Testis (tissue), 2 donors: ENCODE measurements around the gene MMP23B.
"Not testable (repeated sequence)": the region's sequence is repeated elsewhere in the genome, so short reads cannot be mapped to it uniquely, and the experiment has no call there.

Source experiments
- POLR2A ChIP-seq: fragments of 450-650 bp; IDR thresholded peaks from one replicate; pipeline ENCODE4 v1.6.1; 2017; ENCODE audit warnings: antibody characterized with exemption, mild to moderate bottlenecking, moderate library complexity
- TF ChIP-seq, protein P1 (sequence below), 3 experiments: fragments of 450-650 bp in 2 of 3; fragments of 200-600 bp in 1 of 3; sonication (generic) in 1 of 3; IDR thresholded peaks; one replicate each; pipeline ENCODE4 v1.5.1; 2016 to 2019; ENCODE audit warnings: antibody characterized with exemption in 3 of 3, mild to moderate bottlenecking in 2 of 3, moderate library complexity in 1 of 3

DNA sequence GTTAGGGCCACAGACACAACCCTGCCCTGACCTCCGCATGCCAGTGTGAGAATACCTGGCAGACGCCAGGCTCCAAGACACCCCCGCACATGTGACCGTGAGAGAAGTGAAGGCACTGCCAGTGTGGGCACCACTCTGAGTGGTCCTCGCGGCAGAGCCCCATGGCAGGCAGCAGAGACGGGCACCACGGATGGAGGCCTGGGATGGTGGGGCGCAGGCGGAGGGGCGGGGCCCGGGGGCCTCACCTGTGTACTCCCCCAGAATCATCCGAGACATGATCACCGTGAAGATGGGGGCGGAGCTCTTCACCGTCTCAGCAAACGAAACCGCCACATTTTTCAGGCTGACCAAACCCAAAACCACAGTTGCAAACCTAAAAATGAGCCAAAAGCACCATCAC, 43.2 kb downstream of the MMP23B start:
- TF ChIP-seq, protein P1, sequence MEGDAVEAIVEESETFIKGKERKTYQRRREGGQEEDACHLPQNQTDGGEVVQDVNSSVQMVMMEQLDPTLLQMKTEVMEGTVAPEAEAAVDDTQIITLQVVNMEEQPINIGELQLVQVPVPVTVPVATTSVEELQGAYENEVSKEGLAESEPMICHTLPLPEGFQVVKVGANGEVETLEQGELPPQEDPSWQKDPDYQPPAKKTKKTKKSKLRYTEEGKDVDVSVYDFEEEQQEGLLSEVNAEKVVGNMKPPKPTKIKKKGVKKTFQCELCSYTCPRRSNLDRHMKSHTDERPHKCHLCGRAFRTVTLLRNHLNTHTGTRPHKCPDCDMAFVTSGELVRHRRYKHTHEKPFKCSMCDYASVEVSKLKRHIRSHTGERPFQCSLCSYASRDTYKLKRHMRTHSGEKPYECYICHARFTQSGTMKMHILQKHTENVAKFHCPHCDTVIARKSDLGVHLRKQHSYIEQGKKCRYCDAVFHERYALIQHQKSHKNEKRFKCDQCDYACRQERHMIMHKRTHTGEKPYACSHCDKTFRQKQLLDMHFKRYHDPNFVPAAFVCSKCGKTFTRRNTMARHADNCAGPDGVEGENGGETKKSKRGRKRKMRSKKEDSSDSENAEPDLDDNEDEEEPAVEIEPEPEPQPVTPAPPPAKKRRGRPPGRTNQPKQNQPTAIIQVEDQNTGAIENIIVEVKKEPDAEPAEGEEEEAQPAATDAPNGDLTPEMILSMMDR (IDR thresholded peaks at IDR 0.05) = not testable (repeated sequence)
- TF ChIP-seq POLR2A = not testable (repeated sequence)
